DMS53 treated with DMSO at 0.1 percent for 48 hours (cell line): ENCODE data around the gene DOP1B.
"Not testable (repeated sequence)": the region's sequence is repeated elsewhere in the genome, so short reads cannot be mapped to it uniquely, and the experiment has no call there.

Experiments
- DNase-seq: peaks from one replicate; lab custom pipeline; 2025; ENCODE audit not compliant: unreplicated experiment; lab: John Stamatoyannopoulos, UW

DOP1B gene

DNA sequence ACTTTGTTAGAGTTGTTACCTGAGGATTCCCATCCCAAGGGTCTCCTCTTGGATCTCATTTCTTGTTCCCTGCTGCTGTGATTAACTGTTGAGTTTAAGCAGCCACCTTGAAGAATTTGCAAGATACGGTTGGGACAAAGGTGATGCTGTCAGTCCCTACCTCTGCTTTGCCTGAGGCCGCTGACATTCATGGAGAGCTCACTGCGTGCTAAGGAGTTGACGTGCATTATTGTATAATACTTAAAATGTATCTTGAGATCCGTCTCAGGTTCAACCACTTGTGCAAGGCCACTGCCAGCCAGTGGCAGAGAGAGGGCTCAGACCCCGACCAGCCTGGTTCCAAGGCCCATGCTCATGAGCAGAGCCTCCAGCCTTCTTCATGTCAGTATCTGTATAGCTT, 14.2 kb downstream of the DOP1B start:
- DNase-seq: no peak

DNA sequence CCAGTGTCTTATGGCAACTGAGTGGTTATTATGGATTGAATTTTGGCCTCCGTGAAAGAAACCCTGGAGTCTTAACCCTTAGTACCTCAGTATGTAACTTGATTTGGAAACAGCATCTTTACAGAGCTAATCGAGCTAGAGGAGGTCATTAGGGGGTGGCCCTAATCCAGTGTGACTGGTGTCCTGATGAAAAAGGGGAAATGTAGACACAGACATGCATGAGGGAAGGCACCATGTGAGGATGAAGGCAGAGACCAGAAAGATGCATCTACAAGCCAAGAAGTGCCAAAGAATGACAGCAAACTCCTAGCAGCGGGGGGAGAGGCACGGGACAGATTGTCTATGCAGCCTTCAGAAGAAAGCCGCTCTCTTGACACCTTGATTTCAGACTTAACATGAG, 14.7 kb downstream of the DOP1B start:
- no peak for DNase-seq

GRCh38 chr21:36171741-36172331, 15.2 kb downstream of the DOP1B start:
- no peak for DNase-seq

- no peak for DNase-seq
Observed at GRCh38 chr21:36174780-36175179, 18.2 kb downstream of the DOP1B start.

DNA sequence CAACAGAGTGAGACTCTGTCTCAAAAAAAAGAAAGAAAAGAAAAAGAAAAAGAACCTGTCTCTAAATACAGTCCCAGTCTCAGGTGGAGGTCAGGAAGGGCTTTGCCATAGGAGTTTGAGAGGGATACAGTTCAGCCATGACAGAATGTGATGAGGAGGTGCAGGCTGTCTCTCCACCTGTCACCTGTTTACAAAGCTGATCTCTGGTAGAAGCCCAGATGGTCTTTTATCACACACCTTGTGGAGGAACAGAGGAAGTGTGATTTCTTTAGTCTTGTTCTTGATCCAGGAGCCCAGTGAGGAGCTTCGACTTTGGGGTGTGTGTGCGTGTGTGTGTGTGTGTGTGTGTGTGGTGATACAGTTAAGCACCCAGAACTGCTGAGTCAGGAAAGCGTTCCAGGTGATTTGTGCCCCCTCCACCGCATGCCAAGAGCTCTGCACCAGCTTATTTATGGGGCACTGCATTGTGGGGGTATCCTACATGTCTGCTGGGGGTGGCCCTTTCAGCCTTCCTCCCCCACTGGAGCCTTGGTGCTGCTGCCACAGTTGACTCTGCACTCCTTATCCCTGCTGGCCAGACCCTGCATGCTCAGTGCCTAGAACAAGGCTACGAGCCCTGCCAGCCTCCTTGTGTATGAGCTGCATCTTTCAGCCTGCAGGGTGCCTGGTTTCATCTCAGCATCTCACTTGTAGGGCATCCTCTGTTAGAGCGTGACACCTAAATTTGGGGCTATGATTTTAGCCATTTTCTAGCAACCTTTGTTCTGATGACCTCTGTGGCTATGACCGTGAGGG, 19.3 kb downstream of the DOP1B start:
- DNase-seq: peak; percentile 59

DNA sequence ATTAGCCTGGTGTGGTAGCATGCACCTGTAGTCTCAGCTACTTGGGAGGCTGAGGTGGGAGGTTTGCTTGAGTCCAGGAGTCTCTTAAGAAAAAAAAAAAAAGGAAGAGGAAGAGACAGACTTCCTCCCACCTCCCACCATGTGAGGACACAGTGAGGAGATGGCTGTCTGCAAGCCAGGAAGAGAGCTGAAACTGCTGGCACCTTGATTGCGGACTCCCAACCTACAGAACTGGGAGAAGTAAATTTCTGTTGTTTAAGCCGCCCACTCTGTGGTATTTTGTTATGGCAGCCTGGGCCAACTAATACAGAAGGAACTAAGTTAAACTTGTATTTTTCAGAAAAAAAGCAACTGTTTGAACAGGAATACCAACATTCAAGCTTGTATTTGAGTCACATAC, 21.7 kb downstream of the DOP1B start:
- DNase-seq: no peak

- no peak for DNase-seq
Observed at GRCh38 chr21:36179145-36179544, 22.5 kb downstream of the DOP1B start.

- DNase-seq: no peak
Observed at GRCh38 chr21:36180963-36181362, 24.3 kb downstream of the DOP1B start.

DNA sequence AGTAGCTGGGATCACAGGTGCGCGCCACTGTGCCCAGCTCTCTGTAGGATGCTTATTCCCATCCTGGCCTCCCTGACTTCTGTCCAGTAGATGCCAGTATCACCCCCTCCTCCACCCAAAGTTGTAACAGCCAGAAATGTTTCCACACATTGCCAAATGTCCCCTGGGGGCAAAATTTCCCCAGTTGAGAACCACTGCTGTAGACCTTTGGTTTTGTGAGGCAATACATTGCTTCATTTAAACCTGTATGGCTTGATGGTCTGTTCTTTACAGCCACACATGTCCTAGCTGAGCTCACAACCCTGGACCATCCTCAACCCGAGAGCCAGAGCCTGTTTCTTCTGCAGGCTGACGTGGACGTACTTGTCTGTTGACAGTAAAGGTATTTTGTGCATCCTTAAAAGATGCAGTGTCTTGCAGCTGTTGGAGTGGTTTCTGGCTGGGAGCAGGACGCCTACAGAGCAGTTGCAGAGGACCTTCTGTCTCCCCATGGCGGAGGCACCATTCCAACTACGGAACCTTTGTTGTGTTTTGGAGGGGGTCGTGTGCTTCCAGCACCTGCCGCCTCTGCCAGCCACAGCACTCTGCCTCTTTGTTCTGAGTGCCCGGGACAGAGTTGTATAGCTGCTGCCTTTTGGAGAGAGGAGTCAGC, 26.6 kb downstream of the DOP1B start:
- no peak for DNase-seq

DNA sequence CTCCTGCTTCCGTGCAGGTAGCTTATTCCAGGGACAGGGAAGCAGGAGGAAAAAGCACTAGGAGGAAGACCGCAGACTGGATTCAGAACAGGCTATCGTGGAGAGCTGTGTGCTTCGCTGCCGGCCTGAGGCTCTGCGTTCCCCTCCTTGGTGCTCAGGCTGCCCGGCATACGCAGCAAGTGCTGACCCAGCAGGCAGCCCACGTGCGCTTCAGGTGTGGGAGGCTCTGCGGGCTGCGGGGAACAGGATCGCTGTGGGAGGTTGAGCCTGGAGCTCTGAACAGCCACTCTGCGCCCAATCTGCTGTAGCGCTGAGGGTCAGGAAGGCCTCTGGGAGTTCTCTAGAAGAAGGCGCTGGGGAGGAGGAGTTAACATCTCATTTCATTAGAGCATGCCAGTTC, 27.9 kb downstream of the DOP1B start:
- DNase-seq: no peak

- DNase-seq: no peak
Observed at GRCh38 chr21:36185523-36185922, 28.9 kb downstream of the DOP1B start.

DNA sequence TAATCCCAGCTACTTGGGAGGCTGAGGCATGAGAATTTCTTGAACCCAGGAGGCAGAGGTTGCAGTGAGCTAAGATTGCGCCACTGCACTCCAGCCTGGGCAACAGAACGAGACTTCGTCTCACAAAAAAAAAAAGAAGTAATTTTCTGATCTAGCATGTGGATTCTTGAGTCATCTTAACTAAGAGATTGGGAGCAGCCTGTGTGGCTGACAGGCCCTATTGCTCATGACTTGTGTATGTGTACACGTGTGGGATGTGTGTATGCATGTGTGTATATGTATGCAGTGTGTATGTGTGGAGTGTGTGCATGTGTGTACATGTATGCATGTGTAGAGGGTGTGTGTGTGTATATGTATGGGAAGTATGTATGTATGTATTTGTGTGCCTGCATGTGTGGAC, 29.5 kb downstream of the DOP1B start:
- DNase-seq: no peak

- DNase-seq: no peak
Observed at GRCh38 chr21:36186506-36187399, 30.1 kb downstream of the DOP1B start.

DNA sequence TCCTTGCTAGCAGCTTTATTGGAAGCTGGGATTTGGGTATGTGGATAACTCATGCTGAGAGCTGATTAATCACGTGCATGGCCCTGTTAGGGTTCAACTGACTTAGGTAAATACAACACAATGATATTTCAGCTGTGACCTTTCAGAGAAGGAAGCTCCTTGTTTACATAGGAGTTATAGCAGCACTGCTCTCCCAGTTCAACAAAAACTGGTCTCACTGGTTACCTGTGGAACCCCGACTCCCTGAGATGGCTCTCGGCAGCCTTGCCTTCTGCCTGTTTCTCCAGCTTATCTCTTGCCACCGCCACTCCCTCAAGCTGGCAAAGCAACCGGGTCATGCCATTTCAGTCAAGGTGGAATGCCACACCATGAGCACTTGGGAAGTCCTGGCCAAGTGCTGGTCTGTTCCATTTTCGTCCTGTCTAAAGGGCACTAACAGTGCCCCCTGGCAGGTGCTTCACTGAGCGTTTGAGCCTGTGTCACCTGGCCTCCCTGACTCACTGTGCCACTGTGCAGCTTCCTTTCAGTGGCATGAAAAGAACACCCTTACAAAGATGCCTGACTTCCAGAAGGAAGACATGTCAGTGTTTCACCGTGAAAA, 31.6 kb downstream of the DOP1B start:
- peak; percentile 95 for DNase-seq

- no peak for DNase-seq
Observed at GRCh38 chr21:36188937-36189336, 32.3 kb downstream of the DOP1B start.

DNA sequence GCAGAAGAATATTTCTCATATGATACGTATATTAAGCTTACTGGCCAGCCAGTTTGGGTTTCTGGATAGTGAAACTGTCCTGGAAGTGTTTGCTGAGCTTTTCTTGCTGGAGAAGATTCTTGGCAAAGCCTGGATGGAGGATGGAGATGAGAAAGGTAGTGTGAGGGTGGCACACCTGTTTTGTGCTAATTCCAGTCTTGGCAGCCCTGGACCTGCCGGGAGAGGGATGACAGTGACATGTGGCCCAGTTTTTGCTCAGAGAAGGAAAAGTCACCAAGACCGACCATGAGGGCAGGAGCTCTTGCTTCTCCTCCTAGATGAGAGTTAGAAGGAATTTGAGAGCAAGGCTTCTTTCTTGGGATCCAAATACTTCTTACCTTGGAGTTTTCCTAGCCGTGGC, 34.1 kb downstream of the DOP1B start:
- no peak for DNase-seq

GRCh38 chr21:36193200-36193599, 36.6 kb downstream of the DOP1B start:
- DNase-seq: no peak

DNA sequence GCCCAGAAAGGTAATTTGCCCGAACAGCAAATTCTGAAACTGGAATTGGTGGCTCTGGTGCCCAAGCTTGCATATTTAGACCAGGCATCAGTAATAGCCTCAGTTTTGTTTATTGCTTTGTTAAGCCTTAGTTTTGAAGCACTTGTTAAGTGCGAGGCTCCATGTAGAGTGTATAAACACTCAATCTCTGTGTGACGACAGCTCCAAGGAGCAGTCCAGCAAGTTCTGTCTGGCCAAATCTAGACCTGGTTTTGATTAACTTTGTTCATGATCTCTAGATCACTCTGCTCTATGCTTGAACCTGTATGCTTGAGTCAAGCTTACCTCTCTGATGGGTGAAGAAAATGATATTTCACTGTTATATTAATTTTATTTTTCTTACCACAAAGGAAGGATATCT, 37.4 kb downstream of the DOP1B start:
- peak; percentile 50 for DNase-seq

- DNase-seq: no peak
Observed at GRCh38 chr21:36195613-36196012, 39.0 kb downstream of the DOP1B start.

DNA sequence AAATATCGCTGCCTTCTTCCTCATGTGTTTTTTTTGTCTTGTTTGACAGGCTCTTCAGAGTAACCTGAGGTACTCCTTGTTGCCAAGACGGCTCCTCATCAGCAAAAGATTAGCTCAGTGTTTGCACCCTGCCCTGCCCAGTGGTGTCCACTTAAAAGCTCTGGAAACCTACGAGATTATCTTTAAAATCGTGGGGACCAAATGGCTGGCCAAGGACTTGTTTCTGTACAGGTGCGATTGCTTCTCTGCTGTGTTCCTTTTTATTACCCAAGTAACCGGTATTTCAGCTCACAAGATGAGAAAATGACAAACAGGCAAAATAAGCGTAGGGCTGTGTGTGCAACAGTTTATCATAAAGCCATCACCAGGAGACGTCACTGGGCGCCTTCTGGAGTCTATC, 42.4 kb downstream of the DOP1B start:
- DNase-seq: no peak

DNA sequence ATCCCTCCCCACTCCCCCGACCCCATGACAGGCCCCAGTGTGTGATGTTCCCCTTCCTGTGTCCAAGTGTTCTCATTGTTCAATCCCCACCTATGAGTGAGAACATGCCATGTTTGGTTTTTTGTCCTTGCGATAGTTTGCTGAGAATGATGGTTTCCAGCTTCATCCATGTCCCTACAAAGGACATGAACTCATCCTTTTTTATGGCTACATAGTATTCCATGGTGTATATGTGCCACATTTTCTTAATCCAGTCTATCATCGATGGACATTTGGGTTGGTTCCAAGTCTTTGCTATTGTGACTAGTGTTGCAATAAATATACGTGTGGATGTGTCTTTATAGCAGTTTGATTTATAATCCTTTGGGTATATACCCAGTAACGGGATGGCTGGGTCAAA, 43.0 kb downstream of the DOP1B start:
- not testable (repeated sequence) for DNase-seq
